ENCODE results near the gene CZIB. TPM values are rescaled to one million over a fixed set of nuclear protein-coding genes. Genes with fewer than 3 reads are reported as not detected.
"Not testable (repeated sequence)": the region's sequence is repeated elsewhere in the genome, so short reads cannot be mapped to it uniquely, and the experiment has no call there.

Gene CZIB
- total RNA-seq, 1 donor from 2014 or later, result 65.0 TPM

- H3K9me3 Mint-ChIP-seq (ENCODE audit: unreplicated experiment), result no peaks in the 10 kb centered on the region
- no peaks in the 10 kb centered on the region for H3K36me3 Mint-ChIP-seq (ENCODE audit: low read depth, unreplicated experiment)
- TF ChIP-seq CTCF (IDR thresholded peaks at IDR 0.05; ENCODE audit: unreplicated experiment), result no peak
Measured at GRCh38 chr1:53190210-53190611, 30.2 kb downstream of the CZIB start.

GRCh38 chr1:53189061-53189460 is 31.4 kb downstream of the CZIB start:
- Mint-ChIP-seq H3K36me3 (ENCODE audit: low read depth, unreplicated experiment) (no peaks in the 10 kb centered on the region), H3K9me3 (ENCODE audit: unreplicated experiment) (no peaks in the 10 kb centered on the region), H3K27ac (ENCODE audit: unreplicated experiment) (no peak overlapping the region), H3K4me1 (ENCODE audit: unreplicated experiment) (peaks cover 8% of the 10 kb centered on the region), H3K4me3 (ENCODE audit: unreplicated experiment) (no peak overlapping the region), H3K27me3 (ENCODE audit: unreplicated experiment) (peaks cover 6% of the 10 kb centered on the region)
- TF ChIP-seq CTCF (IDR thresholded peaks at IDR 0.05; ENCODE audit: unreplicated experiment), result no peak
- DNase-seq (ENCODE audit: low spot score), result no peak

More at GRCh38 chr1:53190210-53190611, 30.2 kb downstream of the CZIB start:
- no peak overlapping the region for H3K4me3 Mint-ChIP-seq (ENCODE audit: unreplicated experiment)
- no peak for DNase-seq (ENCODE audit: low spot score)
- H3K4me1 Mint-ChIP-seq (ENCODE audit: unreplicated experiment), result peaks cover 8% of the 10 kb centered on the region
- H3K27me3 Mint-ChIP-seq (ENCODE audit: unreplicated experiment), result peaks cover 7% of the 10 kb centered on the region
- H3K27ac Mint-ChIP-seq (ENCODE audit: unreplicated experiment), result no peak overlapping the region

GRCh38 chr1:53188099-53188498 is 32.3 kb downstream of the CZIB start:
- H3K9me3 Mint-ChIP-seq (ENCODE audit: unreplicated experiment), result no peaks in the 10 kb centered on the region
- no peak overlapping the region for H3K4me3 Mint-ChIP-seq (ENCODE audit: unreplicated experiment)
- peaks cover 4% of the 10 kb centered on the region for H3K27me3 Mint-ChIP-seq (ENCODE audit: unreplicated experiment)
- no peak for DNase-seq (ENCODE audit: low spot score)
- no peak for TF ChIP-seq CTCF (IDR thresholded peaks at IDR 0.05; ENCODE audit: unreplicated experiment)
- H3K36me3 Mint-ChIP-seq (ENCODE audit: low read depth, unreplicated experiment), result no peaks in the 10 kb centered on the region
- H3K27ac Mint-ChIP-seq (ENCODE audit: unreplicated experiment), result no peak overlapping the region
- peaks cover 8% of the 10 kb centered on the region for H3K4me1 Mint-ChIP-seq (ENCODE audit: unreplicated experiment)

GRCh38 chr1:53187401-53187800 is 33.0 kb downstream of the CZIB start:
- no peak for TF ChIP-seq CTCF (IDR thresholded peaks at IDR 0.05; ENCODE audit: unreplicated experiment)
- H3K4me3 Mint-ChIP-seq (ENCODE audit: unreplicated experiment), result no peak overlapping the region
- no peaks in the 10 kb centered on the region for H3K9me3 Mint-ChIP-seq (ENCODE audit: unreplicated experiment)
- DNase-seq (ENCODE audit: low spot score), result no peak
- H3K27ac Mint-ChIP-seq (ENCODE audit: unreplicated experiment), result no peak overlapping the region
- H3K4me1 Mint-ChIP-seq (ENCODE audit: unreplicated experiment), result peaks cover 8% of the 10 kb centered on the region
- no peaks in the 10 kb centered on the region for H3K36me3 Mint-ChIP-seq (ENCODE audit: low read depth, unreplicated experiment)
- H3K27me3 Mint-ChIP-seq (ENCODE audit: unreplicated experiment), result peaks cover 4% of the 10 kb centered on the region

GRCh38 chr1:53186533-53186932 is 33.9 kb downstream of the CZIB start:
- no peak for TF ChIP-seq CTCF (IDR thresholded peaks at IDR 0.05; ENCODE audit: unreplicated experiment)
- peaks cover 2% of the 10 kb centered on the region for H3K27me3 Mint-ChIP-seq (ENCODE audit: unreplicated experiment)
- H3K27ac Mint-ChIP-seq (ENCODE audit: unreplicated experiment), result no peak overlapping the region

GRCh38 chr1:53185955-53186297 is 34.5 kb downstream of the CZIB start:
- not testable (repeated sequence) for H3K4me1 Mint-ChIP-seq (ENCODE audit: unreplicated experiment); H3K27me3 Mint-ChIP-seq (ENCODE audit: unreplicated experiment); H3K9me3 Mint-ChIP-seq (ENCODE audit: unreplicated experiment); H3K4me3 Mint-ChIP-seq (ENCODE audit: unreplicated experiment); H3K36me3 Mint-ChIP-seq (ENCODE audit: low read depth, unreplicated experiment); H3K27ac Mint-ChIP-seq (ENCODE audit: unreplicated experiment); DNase-seq (ENCODE audit: low spot score)

More at GRCh38 chr1:53186533-53186932, 33.9 kb downstream of the CZIB start:
- H3K4me3 Mint-ChIP-seq (ENCODE audit: unreplicated experiment), result no peak overlapping the region
- H3K4me1 Mint-ChIP-seq (ENCODE audit: unreplicated experiment), result peaks cover 8% of the 10 kb centered on the region
- DNase-seq (ENCODE audit: low spot score), result no peak
- H3K36me3 Mint-ChIP-seq (ENCODE audit: low read depth, unreplicated experiment), result no peaks in the 10 kb centered on the region
- H3K9me3 Mint-ChIP-seq (ENCODE audit: unreplicated experiment), result no peaks in the 10 kb centered on the region
